C4-2B (cell line): ENCODE measurements around the gene GMEB1.

ENCODE experiments used
- ZFX ChIP-seq: fragments of 450-650 bp; IDR thresholded peaks from 2 replicates; pipeline ENCODE4 v1.6.1; 2017
- TF ChIP-seq, protein P1 (sequence below): fragments of 450-650 bp; conservative IDR thresholded peaks from 2 replicates; pipeline ENCODE4 v1.5.1; 2017; ENCODE audit warnings: mild to moderate bottlenecking

DNA sequence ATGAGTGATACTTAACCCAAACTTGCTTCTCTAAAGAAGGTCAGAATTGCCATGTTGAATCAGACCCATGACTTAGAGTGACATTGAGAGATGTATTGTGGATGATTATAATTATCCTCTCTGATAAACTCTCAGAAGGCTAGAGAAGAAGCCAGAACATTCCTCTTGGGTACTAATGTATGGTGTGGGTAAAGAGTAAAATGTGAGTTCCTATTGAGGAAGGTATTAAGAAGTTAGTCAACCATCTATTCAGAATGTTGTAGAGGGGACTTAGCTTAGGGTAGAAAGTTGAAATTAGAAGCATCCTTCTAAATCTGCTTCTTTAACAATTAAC, 7.3 kb downstream of the GMEB1 start:
- TF ChIP-seq, protein P1, sequence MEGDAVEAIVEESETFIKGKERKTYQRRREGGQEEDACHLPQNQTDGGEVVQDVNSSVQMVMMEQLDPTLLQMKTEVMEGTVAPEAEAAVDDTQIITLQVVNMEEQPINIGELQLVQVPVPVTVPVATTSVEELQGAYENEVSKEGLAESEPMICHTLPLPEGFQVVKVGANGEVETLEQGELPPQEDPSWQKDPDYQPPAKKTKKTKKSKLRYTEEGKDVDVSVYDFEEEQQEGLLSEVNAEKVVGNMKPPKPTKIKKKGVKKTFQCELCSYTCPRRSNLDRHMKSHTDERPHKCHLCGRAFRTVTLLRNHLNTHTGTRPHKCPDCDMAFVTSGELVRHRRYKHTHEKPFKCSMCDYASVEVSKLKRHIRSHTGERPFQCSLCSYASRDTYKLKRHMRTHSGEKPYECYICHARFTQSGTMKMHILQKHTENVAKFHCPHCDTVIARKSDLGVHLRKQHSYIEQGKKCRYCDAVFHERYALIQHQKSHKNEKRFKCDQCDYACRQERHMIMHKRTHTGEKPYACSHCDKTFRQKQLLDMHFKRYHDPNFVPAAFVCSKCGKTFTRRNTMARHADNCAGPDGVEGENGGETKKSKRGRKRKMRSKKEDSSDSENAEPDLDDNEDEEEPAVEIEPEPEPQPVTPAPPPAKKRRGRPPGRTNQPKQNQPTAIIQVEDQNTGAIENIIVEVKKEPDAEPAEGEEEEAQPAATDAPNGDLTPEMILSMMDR: no peak
- no peak for TF ChIP-seq ZFX
